OCI-LY7 (cell line): ENCODE measurements around the gene FFAR2. TPM values are rescaled to one million over a fixed set of nuclear protein-coding genes. Genes with fewer than 3 reads are reported as not detected.
"Not testable (repeated sequence)": the region's sequence is repeated elsewhere in the genome, so short reads cannot be mapped to it uniquely, and the experiment has no call there.

ENCODE experiments used
- BruUV-seq: library from RNA; stranded (reverse); fragments of 400-500 nt; replicated peaks from 2 replicates; lab custom pipeline; 2021; lab: Mats Ljungman, UMichigan
- CTCF ChIA-PET: fragments of 300-600 bp; sonication (Branson Sonifier 250); formaldehyde crosslinking; loops from one replicate; lab custom pipeline; 2022; ENCODE audit warnings: antibody characterized with exemption; ENCODE audit not compliant: unreplicated experiment; lab: Charles Lee
- POLR2A ChIA-PET: fragments of 300-600 bp; sonication (Branson Sonifier 250); formaldehyde crosslinking; loops from one replicate; lab custom pipeline; 2022; ENCODE audit warnings: antibody characterized with exemption; lab: Charles Lee
- DNase-seq: peaks from one replicate; pipeline ENCODE4 v3.0.0-alpha.2; 2015; ENCODE audit warnings: low spot score
- H2AFZ ChIP-seq: fragments of 200-600 bp; sonication (generic), shearing (Covaris generic); 2 replicates; pipeline ENCODE4 v1.6.1; 2014; ENCODE audit warnings: mild to moderate bottlenecking, antibody characterized with exemption, low read length, moderate library complexity
- H3K27ac ChIP-seq: fragments of 200-600 bp; sonication (generic); 2 replicates; pipeline ENCODE4 v1.5.1; 2014; ENCODE audit warnings: mixed run types, low read depth, mild to moderate bottlenecking, moderate library complexity, low read length, inconsistent platforms; ENCODE audit not compliant: poor library complexity, severe bottlenecking
- H3K36me3 ChIP-seq: fragments of 200-600 bp; sonication (generic); 2 replicates; pipeline ENCODE4 v1.6.1; 2014; ENCODE audit warnings: mild to moderate bottlenecking, antibody characterized with exemption, low read length, moderate library complexity, mixed read lengths; ENCODE audit not compliant: insufficient read depth
- H3K4me1 ChIP-seq: fragments of 200-600 bp; sonication (generic); 2 replicates; pipeline ENCODE4 v1.5.1; 2014; ENCODE audit warnings: mild to moderate bottlenecking, low read length; ENCODE audit not compliant: insufficient read depth, poor library complexity, severe bottlenecking
- H3K4me2 ChIP-seq: fragments of 200-600 bp; sonication (generic); 2 replicates; pipeline ENCODE4 v1.6.1; 2014; ENCODE audit warnings: mild to moderate bottlenecking, low read length
- H3K4me3 ChIP-seq: fragments of 200-600 bp; sonication (generic); 2 replicates; pipeline ENCODE4 v1.5.1; 2014; ENCODE audit warnings: mild to moderate bottlenecking, low read depth, low read length; ENCODE audit not compliant: poor library complexity, severe bottlenecking
- H3K79me2 ChIP-seq: fragments of 200-600 bp; sonication (generic); 2 replicates; pipeline ENCODE4 v1.6.1; 2016; ENCODE audit warnings: low read depth, mild to moderate bottlenecking, low read length, moderate library complexity, mixed read lengths; ENCODE audit not compliant: insufficient read depth
- H3K9me2 ChIP-seq: fragments of 200-600 bp; sonication (generic); 2 replicates; pipeline ENCODE4 v1.6.1; 2016; ENCODE audit warnings: mild to moderate bottlenecking, low read length, mixed read lengths; ENCODE audit not compliant: insufficient read depth
- H3K9me3 ChIP-seq: fragments of 200-600 bp; sonication (generic); 2 replicates; pipeline ENCODE4 v1.6.1; 2014; ENCODE audit warnings: mild to moderate bottlenecking, mixed run types, low read length, mixed read lengths
- H4K20me1 ChIP-seq: fragments of 200-600 bp; sonication (generic); 2 replicates; pipeline ENCODE4 v1.6.1; 2014; ENCODE audit warnings: mild to moderate bottlenecking, antibody characterized with exemption, low read length, moderate library complexity, mixed read lengths; ENCODE audit not compliant: insufficient read depth
- EZH2phosphoT487 ChIP-seq: fragments of 200-600 bp; sonication (generic); IDR thresholded peaks from 2 replicates; pipeline ENCODE4 v1.6.1; 2018; ENCODE audit warnings: low read depth, borderline replicate concordance, mild to moderate bottlenecking, mixed run types, antibody characterized with exemption, low read length, moderate library complexity, mixed read lengths
- intact Hi-C: fragments of 100-400 bp; cut with micrococcal nuclease; formaldehyde crosslinking; loops from one replicate; pipeline ENCODE4 v1.10.0; 2022; ENCODE audit not compliant: unreplicated experiment
- total RNA-seq, 2 experiments: library from RNA; depleted of rRNA in 1 of 2; stranded (reverse); fragments of >200 nt in 1 of 2; shearing (Covaris generic) in 1 of 2; gene quantifications; 2 replicates each; pipeline ENCODE4 v1.2.3, GENCODE V29; 2014 to 2022
- TF ChIP-seq, protein P1 (sequence below): fragments of 200-600 bp; sonication (generic); conservative IDR thresholded peaks from 2 replicates; pipeline ENCODE4 v1.5.1; 2014; ENCODE audit warnings: mild to moderate bottlenecking, antibody characterized with exemption, low read length, moderate library complexity, mixed read lengths

The FFAR2 gene
- total RNA-seq, 2 experiments from 2014 or later: not detected

DNA sequence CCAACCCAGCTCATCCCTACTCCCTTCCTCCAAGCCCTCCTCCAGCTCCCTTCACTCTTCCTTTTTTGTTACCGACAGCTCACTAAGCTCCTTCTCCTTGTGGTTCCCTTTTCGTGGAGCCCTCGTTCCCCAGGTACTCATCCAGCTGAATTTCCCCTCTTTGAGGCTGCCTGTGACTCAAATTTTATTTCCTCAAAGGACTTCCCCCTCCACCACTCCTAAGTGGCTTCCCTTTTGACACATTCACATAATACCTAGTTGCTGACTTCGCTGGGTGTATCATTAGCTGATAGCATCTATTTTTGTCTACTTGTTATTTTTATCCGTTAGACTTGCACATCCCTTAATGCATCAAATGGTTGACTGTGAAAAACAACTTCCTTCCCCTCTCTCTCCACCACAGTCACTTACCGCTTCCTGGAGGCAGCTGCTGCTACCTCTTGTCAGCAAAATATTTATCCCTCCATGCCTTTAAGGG, 14.5 kb downstream of the FFAR2 start:
- Histone ChIP-seq H3K4me3 (peak overlapping the region; percentile 3), H3K4me2 (peak overlapping the region; percentile 62), H3K27ac (peak overlapping the region; percentile 3), H3K9me2 (no peaks in the 10 kb centered on the region), H3K36me3 (no peaks in the 10 kb centered on the region), H4K20me1 (no peaks in the 10 kb centered on the region), H3K79me2 (no peaks in the 10 kb centered on the region), H3K4me1 (peaks cover 57% of the 10 kb centered on the region), H2AFZ (no peak overlapping the region), H3K9me3 (no peaks in the 10 kb centered on the region)
- DNase-seq: peak; percentile 83
- ChIA-PET CTCF (interaction anchor here (0.6 kb wide), 1 partner anchor 100 kb away, joined by 3 read pairs; no protein-coding TSS in a partner anchor), POLR2A (interaction anchor here (0.7 to 1.5 kb wide), 2 partner anchors 110 to 1711 kb away, joined by 3 to 4 read pairs; no protein-coding TSS in a partner anchor)
- intact Hi-C loops: loop anchor here (10.0 kb wide), 1 partner anchor 318 kb away; the partner anchor contains the start of gene FXYD7
- TF ChIP-seq, protein P1, sequence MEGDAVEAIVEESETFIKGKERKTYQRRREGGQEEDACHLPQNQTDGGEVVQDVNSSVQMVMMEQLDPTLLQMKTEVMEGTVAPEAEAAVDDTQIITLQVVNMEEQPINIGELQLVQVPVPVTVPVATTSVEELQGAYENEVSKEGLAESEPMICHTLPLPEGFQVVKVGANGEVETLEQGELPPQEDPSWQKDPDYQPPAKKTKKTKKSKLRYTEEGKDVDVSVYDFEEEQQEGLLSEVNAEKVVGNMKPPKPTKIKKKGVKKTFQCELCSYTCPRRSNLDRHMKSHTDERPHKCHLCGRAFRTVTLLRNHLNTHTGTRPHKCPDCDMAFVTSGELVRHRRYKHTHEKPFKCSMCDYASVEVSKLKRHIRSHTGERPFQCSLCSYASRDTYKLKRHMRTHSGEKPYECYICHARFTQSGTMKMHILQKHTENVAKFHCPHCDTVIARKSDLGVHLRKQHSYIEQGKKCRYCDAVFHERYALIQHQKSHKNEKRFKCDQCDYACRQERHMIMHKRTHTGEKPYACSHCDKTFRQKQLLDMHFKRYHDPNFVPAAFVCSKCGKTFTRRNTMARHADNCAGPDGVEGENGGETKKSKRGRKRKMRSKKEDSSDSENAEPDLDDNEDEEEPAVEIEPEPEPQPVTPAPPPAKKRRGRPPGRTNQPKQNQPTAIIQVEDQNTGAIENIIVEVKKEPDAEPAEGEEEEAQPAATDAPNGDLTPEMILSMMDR: no peak; the same call in 1 of the 2 replicates
- TF ChIP-seq EZH2phosphoT487: no peak
- no TSS peak for BruUV-seq

DNA sequence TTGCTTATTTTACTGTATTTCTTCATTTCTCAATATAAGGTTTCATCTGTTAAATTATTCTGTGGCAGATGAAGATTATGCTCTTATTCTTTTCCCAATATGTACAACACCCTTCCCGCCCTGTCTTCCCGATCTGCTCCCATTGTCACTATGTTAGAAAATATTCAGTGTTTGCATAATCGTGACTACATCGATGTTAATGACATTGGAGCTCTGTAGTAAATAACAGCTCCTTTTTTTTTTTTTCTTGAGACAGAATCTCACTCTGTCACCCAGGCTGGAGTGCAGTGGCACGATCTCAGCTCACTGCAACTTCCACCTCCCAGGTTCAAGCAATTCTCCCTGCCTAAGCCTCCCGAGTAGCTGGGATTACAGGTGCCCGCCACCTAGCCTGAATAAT, 14.9 kb downstream of the FFAR2 start:
- H3K9me3 ChIP-seq, DNase-seq, CTCF ChIA-PET, H2AFZ ChIP-seq, H3K27ac ChIP-seq, H3K36me3 ChIP-seq, BruUV-seq, H3K4me3 ChIP-seq, H4K20me1 ChIP-seq, H3K79me2 ChIP-seq, H3K9me2 ChIP-seq: not testable (repeated sequence)
- POLR2A ChIA-PET: interaction anchor here (1.1 to 1.5 kb wide), 2 partner anchors 110 to 257 kb away, joined by 3 to 4 read pairs; no protein-coding TSS in a partner anchor
- peak overlapping the region; percentile 62 for H3K4me2 ChIP-seq
- intact Hi-C loops: loop anchor here (10.0 kb wide), 1 partner anchor 318 kb away; the partner anchor contains the start of gene FXYD7
- peaks cover 52% of the 10 kb centered on the region for H3K4me1 ChIP-seq

DNA sequence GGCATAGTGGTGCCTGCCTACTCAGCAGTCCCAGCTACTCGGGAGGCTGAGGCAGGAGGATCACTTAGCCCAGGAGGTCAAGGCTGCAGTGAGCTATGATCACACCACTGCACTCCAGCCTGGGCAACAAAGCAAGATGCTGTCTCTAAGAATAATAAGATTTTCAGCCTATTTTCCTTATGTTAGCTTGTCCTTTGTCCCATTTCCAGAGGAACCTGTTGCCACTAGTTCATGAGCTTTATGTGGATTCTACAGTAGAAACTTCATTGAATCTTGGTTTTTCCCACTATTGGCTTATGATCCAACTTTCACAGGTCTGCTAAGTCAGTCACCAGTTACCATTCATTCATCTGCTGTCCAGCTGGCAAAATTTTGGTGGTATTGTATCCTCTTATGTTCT, 18.2 kb downstream of the FFAR2 start:
- Histone ChIP-seq H3K79me2 (no peaks in the 10 kb centered on the region), H3K4me3 (no peak overlapping the region), H3K4me1 (peaks cover 20% of the 10 kb centered on the region), H3K27ac (no peak overlapping the region), H4K20me1 (no peaks in the 10 kb centered on the region), H3K4me2 (no peak overlapping the region), H3K9me2 (no peaks in the 10 kb centered on the region), H3K9me3 (no peaks in the 10 kb centered on the region), H3K36me3 (no peaks in the 10 kb centered on the region), H2AFZ (no peak overlapping the region)
- DNase-seq: no peak
- ChIA-PET CTCF (no interaction called here), POLR2A (interaction anchor here (0.6 kb wide), 1 partner anchor 337 kb away, joined by 4 read pairs; no protein-coding TSS in a partner anchor)
- TF ChIP-seq, protein P1: no peak
- TF ChIP-seq EZH2phosphoT487: no peak
- intact Hi-C loops: loop anchor here (10.0 kb wide), 1 partner anchor 321 kb away; the partner anchor contains the start of gene FXYD7
- no TSS peak for BruUV-seq
